PC-3 (cell line): ENCODE measurements around the gene SGMS1.

Source experiments
- CTCF ChIP-seq: fragments of 300-600 bp; sonication (generic); conservative IDR thresholded peaks from 2 replicates; pipeline ENCODE4 v1.5.1; 2017; ENCODE audit warnings: antibody characterized with exemption, low read depth, mild to moderate bottlenecking, low read length
- EZH2 ChIP-seq: fragments of 300-600 bp; sonication (generic); IDR thresholded peaks from one replicate; pipeline ENCODE4 v1.6.1; 2017; ENCODE audit warnings: antibody characterized with exemption, mild to moderate bottlenecking, low read length; ENCODE audit not compliant: unreplicated experiment

DNA sequence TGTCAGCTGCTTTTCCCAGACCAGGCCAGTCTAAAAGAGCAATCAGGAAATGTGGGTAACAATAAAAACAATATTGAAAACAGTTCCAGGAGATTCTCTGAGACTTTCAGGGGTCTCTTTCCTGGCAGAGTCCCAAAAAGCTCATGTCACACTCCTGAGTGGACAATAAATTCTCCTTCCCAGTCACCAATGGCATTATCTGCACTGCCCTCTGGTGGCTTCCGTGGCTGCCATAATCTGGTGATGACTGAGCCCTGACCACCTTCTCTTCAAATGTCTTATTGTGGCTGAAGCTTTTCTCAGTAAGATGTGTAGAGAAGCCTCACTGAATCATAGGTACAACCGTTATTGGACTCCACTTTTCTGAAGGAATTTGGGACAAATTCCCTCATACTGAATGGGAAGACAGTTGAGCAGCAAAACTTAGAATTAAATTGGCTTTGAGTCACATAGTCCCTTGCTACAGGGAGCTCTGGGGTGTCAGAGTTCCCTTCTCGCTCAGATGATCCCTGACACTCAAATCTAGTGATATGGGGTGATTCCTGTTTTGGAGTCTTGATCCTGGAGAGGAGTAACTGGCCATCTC is 348.0 kb downstream of the SGMS1 start:
- no peak for TF ChIP-seq EZH2
- peak; percentile 99 for TF ChIP-seq CTCF
